T-helper 2 cell (primary cell): ENCODE measurements around the gene ACOT13.
"Not testable (repeated sequence)": the region's sequence is repeated elsewhere in the genome, so short reads cannot be mapped to it uniquely, and the experiment has no call there.

Experiments
- DNase-seq, 5 experiments: peaks; one replicate each; pipeline versions ENCODE4 v3.0.0 to v3.0.0-alpha.2; 2012 to 2022

Gene ACOT13

DNA sequence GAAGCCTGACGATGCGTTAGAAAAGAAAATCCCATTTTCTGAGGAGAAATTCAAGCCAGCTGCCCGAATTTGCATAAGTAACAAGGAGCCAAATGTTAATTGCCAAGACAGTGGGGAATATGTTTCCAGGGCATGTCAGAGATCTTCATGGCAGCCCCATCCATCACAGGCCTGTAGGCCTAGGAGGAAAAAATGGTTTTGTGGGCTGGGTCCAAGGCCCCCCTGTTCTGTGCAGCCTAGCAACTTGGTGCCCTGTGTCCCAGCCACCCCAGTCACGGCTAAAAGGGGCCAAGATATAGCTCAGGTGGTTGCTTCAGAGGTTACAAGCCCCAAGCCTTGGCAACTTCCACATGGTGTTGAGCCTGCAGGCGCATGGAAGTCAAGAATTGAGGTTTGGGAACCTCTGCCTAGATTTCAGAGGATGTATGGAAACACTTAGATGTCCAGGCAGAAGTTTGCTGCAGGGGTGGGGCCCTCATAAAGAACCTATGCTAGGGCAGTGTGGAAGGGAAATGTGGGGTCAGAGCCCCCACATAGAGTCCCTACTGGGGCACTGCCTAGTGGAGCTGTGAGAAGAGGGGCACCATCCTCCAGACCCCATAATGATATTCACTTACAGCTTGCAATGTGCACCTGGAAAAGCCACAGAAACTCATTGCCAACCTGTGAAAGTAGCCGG is 64.7 kb downstream of the ACOT13 start:
- DNase-seq = not testable (repeated sequence)

DNA sequence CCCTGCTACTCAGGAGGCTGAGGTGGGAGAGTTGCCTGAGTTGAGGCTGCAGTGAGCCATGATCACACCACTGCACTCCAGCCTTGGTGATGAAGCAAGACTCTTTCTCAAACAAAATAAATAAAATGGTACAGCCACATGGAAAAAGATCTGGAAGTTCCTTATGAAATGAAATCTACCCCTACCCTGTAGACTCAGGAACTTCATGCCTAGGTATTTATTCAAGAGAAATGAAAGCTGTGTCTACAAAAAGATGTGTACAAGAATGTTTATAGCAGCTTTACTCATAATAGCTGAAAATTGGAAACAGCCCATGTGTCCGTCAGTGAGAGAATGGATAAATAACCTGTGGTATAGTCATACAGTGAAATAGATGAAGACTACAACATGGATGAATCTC is 67.3 kb downstream of the ACOT13 start:
- no peak for DNase-seq

DNA sequence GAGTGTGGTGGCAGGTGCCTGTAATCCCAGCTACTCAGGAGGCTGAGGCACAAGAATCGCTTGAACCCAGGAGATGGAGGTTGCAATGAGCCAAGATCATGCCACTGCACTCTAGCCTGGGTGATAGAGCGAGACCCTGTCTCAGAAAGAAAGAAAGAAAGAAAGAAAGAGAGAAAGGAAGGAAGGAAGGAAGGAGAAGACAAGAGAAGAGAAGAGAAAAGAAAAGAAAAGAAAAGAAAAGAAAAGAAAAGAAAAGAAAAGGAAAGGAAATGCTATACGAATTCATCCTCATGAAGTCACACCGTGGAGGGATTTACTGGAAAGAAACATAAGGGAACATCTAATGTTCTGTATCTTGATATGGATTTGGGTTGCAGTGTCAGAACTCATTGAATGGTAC is 67.8 kb downstream of the ACOT13 start:
- DNase-seq = not testable (repeated sequence)

DNA sequence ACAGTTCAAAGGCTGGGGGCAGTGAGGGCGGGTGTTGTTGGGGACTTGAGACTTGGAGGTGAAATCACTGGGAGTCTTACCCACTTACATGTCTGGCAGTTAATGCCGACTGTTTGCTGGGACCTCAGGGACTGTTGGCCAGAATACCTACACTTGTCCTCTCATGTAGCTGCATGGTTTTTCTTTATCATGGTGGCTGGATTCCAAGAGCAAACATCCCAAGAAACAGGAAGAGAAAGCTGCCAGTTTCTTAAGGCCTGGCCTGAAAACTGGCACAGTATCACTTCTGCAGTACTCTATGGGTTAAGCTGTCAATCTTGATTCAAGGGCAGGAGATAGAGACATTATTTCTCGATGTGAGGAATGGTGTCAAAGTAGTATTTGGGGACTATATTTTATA is 71.9 kb downstream of the ACOT13 start:
- no peak for DNase-seq

DNA sequence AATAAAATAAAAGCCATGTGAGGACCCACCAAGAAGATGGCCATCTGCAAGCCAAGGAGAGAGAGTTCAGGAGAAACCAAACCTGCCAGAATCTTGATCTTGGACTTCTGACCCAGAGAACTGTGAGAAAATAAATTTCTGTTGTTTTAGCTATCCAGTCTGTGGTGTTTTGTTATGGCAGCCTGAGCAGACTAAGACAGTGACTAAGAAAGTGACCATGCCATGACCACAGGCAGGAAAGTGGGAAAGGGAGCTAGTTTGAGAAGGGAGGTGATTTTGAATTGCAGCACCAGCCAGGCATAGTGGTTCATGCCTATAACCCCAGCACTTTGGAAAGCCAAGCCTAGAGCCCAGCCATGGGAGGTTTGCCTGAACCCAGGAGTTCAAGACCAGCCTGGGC is 74.0 kb downstream of the ACOT13 start:
- no peak for DNase-seq

- peak in 1 of 5 experiments; percentile 13 for DNase-seq
Measured at GRCh38 chr6:24742216-24742738, 75.4 kb downstream of the ACOT13 start.

DNA sequence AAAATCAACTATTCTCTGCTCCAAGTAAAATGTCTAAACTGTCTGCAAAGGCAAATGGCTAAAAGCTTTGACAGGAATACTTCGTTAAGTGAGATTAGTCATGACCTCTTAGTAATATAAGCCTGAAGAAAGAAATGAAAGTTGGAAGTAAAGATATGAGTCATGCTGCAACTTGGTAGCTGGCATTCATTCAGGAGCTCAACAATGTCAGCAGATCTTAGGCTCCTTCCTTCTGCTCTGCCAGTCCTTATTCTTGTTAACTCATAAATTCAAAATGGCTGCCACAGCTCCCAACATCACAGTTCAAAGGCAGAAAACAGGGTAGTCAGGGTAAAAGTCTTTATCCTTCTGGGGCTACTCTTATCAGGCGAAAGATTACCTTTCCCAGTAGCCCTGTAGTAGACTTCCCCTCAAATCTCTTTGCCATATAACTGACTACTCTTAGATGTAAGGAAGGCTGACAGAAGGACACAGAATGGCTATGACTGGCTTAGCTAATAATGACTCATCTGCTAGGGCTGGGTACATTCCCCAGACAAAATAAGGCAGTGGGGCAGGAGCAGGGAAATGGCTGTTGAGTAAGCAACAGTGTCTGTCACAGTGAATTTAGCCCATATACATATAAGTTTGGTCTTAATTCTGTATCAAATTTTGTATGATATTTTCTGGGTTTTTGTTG is 76.5 kb downstream of the ACOT13 start:
- peak in 1 of 5 experiments; percentile 84 for DNase-seq

DNA sequence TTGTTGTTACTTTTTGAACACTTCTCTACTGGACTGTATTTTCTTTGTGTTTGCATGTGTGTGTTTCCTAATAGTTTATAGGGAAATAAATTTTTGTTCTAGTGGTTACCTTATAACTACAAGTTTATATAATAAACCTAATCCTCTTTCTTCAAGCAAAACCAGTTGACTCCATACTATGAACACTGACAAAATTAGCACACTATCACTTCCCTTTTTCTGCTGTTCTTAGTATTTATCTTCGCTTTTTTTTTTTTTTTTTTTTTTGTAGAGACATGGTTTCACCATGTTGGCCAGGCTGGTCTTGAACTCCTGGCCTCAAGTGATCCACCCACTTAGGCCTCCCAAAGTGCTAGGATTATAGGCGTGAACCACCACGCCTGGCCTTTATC is 77.1 kb downstream of the ACOT13 start:
- DNase-seq = no peak

- no peak for DNase-seq
Measured at GRCh38 chr6:24744911-24745310, 78.0 kb downstream of the ACOT13 start.

DNA sequence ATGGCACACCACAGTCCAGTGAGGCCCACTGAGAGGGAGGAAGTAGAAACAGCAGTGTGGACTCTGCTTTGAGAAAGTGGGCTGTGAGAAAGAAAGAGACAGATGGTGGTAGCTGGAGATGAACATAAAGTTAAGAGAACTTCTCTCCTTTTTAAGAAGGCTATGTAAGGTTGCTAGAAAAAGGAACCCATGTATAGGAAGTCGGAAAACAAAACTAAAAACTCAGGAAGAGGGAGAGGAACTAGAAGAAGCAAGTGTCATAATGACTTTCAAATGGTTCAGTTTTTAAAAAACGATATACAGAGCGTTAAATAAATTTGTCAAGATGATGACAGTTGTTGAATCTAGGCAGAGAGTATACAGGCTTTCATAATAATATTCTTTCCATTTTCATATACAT is 82.4 kb downstream of the ACOT13 start:
- no peak for DNase-seq

DNA sequence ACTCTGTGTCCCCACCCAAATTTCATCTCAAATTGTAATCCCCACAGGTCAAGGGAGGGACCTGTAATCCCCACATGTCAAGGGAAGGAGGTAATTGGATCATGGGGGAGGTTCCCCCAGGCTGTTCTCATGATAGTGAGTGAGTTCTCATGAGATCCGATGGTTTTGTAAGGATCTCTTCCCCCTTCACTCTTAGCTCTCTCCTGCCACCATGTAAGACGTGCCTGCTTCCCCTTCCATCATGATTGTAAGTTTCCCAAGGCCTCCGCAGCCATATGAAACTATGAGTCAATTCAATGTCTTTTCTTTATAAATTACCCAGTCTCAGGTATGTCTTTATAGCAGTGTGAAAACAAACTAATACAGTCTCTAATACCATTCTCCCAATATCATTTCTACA is 84.0 kb downstream of the ACOT13 start:
- not testable (repeated sequence) for DNase-seq

DNA sequence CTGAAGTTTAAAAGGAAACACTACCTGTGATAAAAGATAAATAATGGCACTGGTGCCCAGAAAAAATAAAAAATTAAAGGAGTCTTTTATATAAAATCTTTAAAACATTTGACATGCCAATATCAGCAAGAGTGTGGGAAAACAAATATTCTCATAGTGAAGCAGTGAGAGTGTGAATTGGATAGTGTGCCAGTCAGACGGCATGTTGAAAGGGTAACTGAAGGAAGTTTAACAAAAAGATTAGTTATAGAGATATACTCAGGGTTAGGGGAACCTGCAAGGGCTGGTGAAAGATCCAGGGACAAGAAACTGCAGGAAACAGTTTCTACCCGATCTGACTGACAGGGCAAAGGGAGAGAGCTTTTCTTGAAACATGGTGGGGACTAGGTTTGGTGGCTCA is 85.6 kb downstream of the ACOT13 start:
- no peak for DNase-seq

GRCh38 chr6:24752917-24753492 is 86.1 kb downstream of the ACOT13 start:
- DNase-seq = no peak

DNA sequence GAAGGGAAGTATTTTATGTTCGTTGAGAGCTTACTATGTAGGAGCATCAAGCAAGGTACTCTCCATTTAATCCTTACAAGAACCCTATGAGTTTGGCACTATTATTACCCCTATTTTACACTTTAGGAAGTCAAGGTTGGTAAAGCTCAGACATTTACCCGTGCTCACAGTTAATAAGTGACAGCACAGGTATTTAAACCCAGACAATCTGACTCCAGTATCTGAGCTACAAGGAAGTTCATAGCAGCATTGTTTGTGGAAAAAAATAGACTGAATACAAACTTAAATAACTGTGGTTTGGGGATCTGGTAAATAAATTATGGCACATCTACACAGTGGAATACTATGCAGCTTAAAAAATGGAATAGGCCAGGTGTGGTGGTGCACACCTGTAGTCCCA is 86.7 kb downstream of the ACOT13 start:
- DNase-seq = no peak

- DNase-seq = not testable (repeated sequence)
Measured at GRCh38 chr6:24754378-24754777, 87.5 kb downstream of the ACOT13 start.
